ENCODE measurements around the gene GLYAT.
"Not testable (repeated sequence)": the region's sequence is repeated elsewhere in the genome, so short reads cannot be mapped to it uniquely, and the experiment has no call there.

GLYAT gene

DNA sequence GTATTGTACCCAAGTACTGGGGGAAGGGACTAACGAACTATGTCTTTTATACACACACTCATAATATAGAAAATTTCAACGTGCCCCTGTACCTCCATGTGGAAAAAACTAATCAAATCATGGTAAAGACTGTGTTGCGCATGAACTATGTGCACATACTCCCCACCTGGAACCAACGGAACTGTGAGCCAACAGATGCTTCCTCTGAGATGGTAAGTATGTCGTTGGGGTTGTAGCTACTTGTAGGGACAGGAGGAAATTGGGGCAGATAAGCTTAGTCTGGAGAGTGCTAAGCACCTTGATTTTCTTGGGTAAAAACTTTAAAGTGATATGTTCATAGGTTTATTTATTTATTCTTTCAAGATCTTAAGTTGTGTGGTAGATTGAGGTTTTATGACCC is 40.1 kb downstream of the GLYAT start:
- DNase-seq (ENCODE audit: low read depth, low spot score): peak; percentile 72

DNA sequence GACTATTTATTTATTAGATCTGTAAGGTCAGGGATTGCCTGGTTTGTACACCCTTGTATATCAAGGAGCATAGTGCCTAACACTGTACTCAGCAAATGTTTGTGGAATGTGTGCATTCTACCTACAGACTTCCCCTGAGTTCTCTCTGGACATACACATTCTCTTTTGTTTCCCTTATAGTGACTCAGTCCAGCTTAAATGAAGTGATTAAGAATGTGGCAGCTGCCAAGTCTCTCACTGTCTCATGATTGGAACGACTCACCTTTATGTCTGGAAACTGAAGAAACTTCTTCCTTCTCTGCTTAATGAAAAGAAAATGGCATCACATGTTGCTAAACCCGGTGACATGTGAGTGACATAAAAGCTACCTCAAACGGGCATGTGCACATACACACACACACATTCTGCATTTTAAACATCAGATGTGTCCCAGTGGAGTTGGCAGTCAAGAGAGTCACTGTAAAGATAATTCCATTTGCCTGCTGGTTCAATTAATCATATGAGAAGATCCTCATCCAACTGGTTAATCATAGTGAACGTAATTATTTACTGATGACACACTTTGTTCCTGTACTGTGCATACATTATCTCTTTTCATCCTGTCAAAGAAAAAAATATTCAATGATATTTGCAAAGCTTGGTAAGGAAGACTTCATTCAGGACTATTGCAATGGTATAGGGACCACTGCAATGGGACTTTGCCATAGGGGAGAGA is 42.8 kb downstream of the GLYAT start:
- no peak overlapping the region for H3K4me3 ChIP-seq (ENCODE audit: low read length)
- DNase-seq (ENCODE audit: low read depth, low spot score): no peak

More for the DNA sequence above, 40.1 kb downstream of the GLYAT start:
- H3K4me3 ChIP-seq (ENCODE audit: low read length): no peak overlapping the region

DNA sequence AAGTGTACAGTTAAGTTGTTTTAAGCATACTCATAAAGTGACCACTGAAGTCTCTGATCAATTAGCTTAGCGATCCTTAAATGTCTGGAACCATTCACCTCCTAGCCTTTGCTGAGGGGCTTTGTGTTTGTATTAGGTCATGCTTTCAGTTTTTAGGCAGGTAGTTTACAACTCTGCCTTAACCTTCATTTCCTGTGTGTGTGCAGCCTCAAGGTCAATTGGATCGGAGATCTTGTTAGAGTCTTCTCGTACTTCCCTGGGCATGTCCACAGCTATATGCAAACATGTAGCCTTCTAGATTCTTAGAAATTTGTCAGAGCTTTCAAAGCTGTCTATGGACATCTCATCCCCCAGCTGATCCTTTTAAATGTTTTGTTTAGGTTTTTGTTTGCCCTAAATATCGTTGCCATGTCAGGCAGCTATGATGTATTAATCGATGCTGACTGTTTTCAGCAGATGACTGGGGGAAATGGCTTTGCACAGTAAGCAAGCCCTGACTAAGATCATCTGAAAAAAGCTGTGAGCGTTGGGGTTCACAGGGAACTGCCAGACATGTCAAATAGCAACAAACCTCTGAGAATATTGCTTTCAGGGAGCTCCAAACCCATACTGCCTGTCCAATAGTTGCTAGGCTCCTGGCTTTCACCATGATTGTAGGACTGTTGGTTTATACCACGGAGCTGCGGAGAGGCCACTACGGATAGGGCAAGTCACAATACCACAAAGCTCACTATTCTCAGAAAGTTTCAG is 45.6 kb downstream of the GLYAT start:
- H3K4me3 ChIP-seq (ENCODE audit: low read length): no peak overlapping the region
- DNase-seq (ENCODE audit: low read depth, low spot score): no peak

DNA sequence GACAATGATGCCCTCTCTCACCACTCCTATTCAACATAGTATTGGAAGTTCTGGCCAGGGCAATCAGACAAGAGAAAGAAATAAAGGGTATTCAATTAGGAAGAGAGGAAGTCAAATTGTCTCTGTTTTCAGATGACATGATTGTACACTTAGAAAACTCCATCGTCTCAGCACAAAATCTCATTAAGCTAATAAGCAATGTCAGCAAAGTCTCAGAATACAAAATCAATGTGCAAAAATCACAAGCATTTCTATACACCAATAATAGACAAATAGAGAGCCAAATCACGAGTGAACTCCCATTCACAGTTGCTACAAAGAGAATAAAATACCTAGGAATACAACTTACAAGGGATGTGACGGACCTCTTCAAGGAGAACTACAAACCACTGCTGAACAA is 49.1 kb downstream of the GLYAT start:
- DNase-seq (ENCODE audit: low read depth, low spot score); H3K4me3 ChIP-seq (ENCODE audit: low read length): not testable (repeated sequence)

DNA sequence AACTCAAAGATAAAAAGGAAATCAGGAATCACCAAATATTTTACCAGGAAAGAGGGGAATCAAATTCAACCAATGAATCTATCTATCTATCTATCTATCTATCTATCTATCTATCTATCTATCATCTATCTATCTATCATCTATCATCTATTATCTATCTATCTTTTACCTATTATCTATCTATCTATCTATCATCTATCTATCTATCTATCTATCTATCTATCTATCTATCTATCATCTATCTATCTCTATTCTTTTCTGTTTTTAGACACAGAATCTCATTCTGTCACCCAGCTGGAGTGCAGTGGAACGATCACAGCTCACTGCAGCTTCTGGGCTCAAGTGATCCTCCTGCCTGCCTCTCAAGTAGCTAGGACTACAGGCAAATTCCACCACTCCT is 54.2 kb downstream of the GLYAT start:
- not testable (repeated sequence) for H3K4me3 ChIP-seq (ENCODE audit: low read length); DNase-seq (ENCODE audit: low read depth, low spot score)

DNA sequence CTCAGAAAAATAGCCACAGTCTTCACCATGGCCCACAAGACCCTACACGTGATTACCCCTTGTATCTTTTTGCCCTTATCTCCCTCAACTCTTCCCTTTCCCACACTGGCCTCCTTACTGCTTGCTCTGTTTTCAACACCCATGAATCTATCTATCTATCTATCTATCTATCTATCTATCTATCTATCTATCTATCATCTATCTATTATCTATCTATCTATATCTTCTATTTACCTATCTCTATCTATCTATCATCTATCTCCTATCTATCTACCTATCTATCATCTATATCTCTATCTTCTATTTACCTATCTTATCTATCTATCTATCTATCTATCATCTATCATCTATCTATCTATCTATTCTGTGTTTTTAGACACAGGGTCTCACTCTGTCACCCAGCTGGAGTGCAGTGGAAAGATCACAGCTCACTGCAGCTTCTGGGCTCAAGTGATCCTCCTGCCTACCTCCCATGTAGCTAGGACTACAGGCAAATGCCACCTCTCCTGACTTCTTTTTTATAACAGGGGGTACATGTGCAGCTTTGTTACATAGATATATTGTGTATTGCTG is 55.1 kb downstream of the GLYAT start:
- H3K4me3 ChIP-seq (ENCODE audit: low read length): no peak overlapping the region
- no peak for DNase-seq (ENCODE audit: low read depth, low spot score)

- H3K4me3 ChIP-seq (ENCODE audit: low read length): no peak overlapping the region
- peak; percentile 42 for DNase-seq (ENCODE audit: low read depth, low spot score)
Observed at GRCh38 chr11:58675334-58676155, 56.2 kb downstream of the GLYAT start.

DNA sequence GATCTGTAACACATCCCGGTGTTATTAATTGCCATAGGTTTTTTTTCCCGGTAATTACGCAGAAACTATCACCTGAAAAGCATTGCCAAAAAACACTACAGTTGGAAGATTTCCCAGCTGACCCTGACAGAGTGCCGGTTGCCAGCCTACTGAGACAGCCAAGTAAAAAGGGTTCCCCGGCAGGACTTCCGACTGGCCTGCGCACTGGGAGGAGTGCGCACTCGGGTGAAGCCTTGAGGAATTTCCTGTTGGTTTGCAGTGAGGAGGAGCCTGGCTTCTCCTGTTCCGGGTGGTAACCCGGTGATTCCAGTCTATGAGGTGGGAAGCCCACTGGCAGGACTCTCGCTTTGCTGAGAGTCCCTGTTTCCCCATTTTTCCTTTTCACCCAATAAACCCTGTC is 57.1 kb downstream of the GLYAT start:
- no peak overlapping the region for H3K4me3 ChIP-seq (ENCODE audit: low read length)
- DNase-seq (ENCODE audit: low read depth, low spot score): no peak

DNA sequence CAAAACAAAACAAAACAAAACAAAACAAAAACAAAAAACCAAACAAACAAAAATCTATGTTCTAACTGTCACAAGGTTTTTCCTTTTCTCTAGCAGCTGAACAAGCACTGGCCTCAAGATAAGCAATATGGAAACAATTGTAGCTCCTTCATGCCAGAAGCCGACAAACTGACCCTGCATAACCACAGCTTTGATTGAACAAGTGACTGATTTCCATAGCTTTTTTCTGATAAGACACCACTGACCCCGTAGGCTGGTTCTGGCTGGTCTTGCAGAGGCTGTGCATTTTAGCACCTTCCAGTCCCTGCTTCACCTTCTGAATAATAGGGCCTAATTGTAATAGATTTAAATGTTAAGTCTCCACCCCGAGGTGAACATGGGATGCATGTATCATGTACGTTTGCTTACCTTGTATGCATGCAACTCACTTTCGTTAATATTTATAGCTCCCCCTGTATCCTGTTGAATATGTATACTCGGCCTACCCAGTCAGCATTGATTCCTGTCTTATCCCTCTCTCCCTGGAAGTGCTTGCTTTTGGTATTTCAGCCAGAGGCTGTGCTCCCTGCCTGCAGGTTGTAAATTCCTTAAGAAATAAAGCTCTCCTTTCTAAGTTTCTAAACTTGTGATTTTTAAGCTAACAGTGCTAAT is 59.6 kb downstream of the GLYAT start:
- no peak for DNase-seq (ENCODE audit: low read depth, low spot score)
- H3K4me3 ChIP-seq (ENCODE audit: low read length): no peak overlapping the region

DNA sequence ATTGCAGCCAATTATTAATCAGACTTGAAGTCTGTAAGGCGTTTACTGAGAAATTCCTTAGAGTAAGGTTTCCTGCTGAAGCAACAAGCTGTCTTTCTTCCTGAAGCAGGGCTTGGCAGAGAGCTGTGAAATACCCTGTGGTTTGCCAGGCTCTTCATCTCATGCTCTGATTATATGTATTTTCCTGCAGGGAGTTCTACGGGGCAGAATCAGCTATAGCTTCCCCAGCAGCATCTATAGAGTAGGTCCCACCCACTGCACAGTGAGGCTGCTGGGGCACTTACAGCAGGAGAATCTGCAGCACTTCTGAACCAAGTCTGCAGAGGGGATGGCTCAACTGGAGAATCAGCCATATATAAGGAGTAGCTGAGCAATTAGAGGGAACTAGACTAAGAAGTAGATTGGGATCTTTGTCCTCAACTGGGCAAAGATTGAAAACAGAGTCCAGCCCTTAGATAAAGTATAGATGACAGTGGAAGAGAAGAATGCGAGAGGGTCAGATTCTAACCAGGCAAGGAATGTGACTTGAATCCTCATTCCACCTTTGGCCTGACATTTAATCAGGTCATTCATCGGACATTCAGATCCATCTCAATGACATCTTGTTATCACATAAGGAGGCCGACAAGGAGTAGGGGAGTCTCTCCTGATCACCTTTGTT is 71.7 kb downstream of the GLYAT start:
- H3K4me3 ChIP-seq (ENCODE audit: low read length): no peak overlapping the region
- DNase-seq (ENCODE audit: low read depth, low spot score): no peak

- DNase-seq (ENCODE audit: low read depth, low spot score): no peak
- H3K4me3 ChIP-seq (ENCODE audit: low read length): no peak overlapping the region
Observed at GRCh38 chr11:58659404-58659803, 72.3 kb downstream of the GLYAT start.
